SK-N-SH treated with all-trans-retinoic acid at 6 μM for 48 hours (cell line): ENCODE measurements around the gene ASTN1.

ENCODE experiments used
- ATAC-seq: fragments of 200-7000 bp; cut with Tn5 transposase; 3 replicates; pipeline ENCODE4 v1.9.1; 2020; ENCODE audit warnings: mild to moderate bottlenecking, moderate library complexity
- ARNTL ChIP-seq: fragments of 450-650 bp; formaldehyde crosslinking; IDR thresholded peaks from 2 replicates; pipeline ENCODE4 v1.5.0; 2020; ENCODE audit warnings: low read depth, mild to moderate bottlenecking, moderate library complexity, borderline replicate concordance
- BACH2 ChIP-seq: fragments of 250-450 bp; sonication (Bioruptor Pico); IDR thresholded peaks from 2 replicates; pipeline ENCODE4 v1.9.0; 2021; ENCODE audit warnings: mild to moderate bottlenecking, borderline replicate concordance
- CSDC2 ChIP-seq: fragments of 250-450 bp; sonication (Bioruptor Pico); IDR thresholded peaks from 2 replicates; pipeline ENCODE4 v1.5.0; 2020; ENCODE audit warnings: mild to moderate bottlenecking, moderate library complexity
- GLIS3 ChIP-seq: fragments of 250-450 bp; sonication (Bioruptor Pico); IDR thresholded peaks from 2 replicates; pipeline ENCODE4 v1.5.0; 2020; ENCODE audit warnings: mild to moderate bottlenecking, moderate library complexity
- ISL1 ChIP-seq: fragments of 250-450 bp; sonication (Bioruptor Pico); IDR thresholded peaks from 2 replicates; pipeline ENCODE4 v2.1.2; 2022; ENCODE audit warnings: mild to moderate bottlenecking, moderate library complexity
- OSR1 ChIP-seq: fragments of 250-450 bp; sonication (Bioruptor Pico); IDR thresholded peaks from 2 replicates; pipeline ENCODE4 v1.8.0; 2022; ENCODE audit warnings: moderate library complexity, mild to moderate bottlenecking, inconsistent platforms
- PPARA ChIP-seq: fragments of 250-450 bp; sonication (Bioruptor Pico); IDR thresholded peaks from 2 replicates; pipeline ENCODE4 v1.5.0; 2020; ENCODE audit warnings: mild to moderate bottlenecking, borderline replicate concordance
- RARB ChIP-seq: fragments of 250-450 bp; sonication (Bioruptor Pico); IDR thresholded peaks from 2 replicates; pipeline ENCODE4 v1.8.0; 2021; ENCODE audit warnings: mild to moderate bottlenecking, moderate library complexity
- SNAI2 ChIP-seq: fragments of 250-450 bp; sonication (Bioruptor Pico); IDR thresholded peaks from 2 replicates; pipeline ENCODE4 v1.5.0; 2020; ENCODE audit warnings: mild to moderate bottlenecking, moderate library complexity
- TCF4 ChIP-seq: fragments of 250-450 bp; sonication (Bioruptor Pico); IDR thresholded peaks from 2 replicates; pipeline ENCODE4 v1.8.0; 2021; ENCODE audit warnings: mild to moderate bottlenecking, moderate library complexity, borderline replicate concordance
- TOX ChIP-seq: fragments of 250-450 bp; sonication (Bioruptor Pico); IDR thresholded peaks from 2 replicates; pipeline ENCODE4 v1.8.0; 2021; ENCODE audit warnings: mild to moderate bottlenecking, moderate library complexity, borderline replicate concordance
- ZC3H10 ChIP-seq: fragments of 250-450 bp; sonication (Bioruptor Pico); IDR thresholded peaks from 2 replicates; pipeline ENCODE4 v1.5.1; 2021; ENCODE audit warnings: mild to moderate bottlenecking, moderate library complexity
- ZFP3 ChIP-seq: fragments of 250-450 bp; sonication (Bioruptor Pico); IDR thresholded peaks from 2 replicates; pipeline ENCODE4 v1.5.0; 2020; ENCODE audit warnings: mild to moderate bottlenecking, moderate library complexity
- ZFP30 ChIP-seq: fragments of 450-650 bp; formaldehyde crosslinking; IDR thresholded peaks from 2 replicates; pipeline ENCODE4 v1.5.0; 2022; ENCODE audit warnings: mild to moderate bottlenecking, moderate library complexity
- ZNF565 ChIP-seq: fragments of 450-650 bp; formaldehyde crosslinking; conservative IDR thresholded peaks from 2 replicates; pipeline ENCODE4 v1.5.0; 2020; ENCODE audit warnings: low read depth, mild to moderate bottlenecking, moderate library complexity
- ZNF70 ChIP-seq: fragments of 450-650 bp; formaldehyde crosslinking; IDR thresholded peaks from 2 replicates; pipeline ENCODE4 v1.5.0; 2020; ENCODE audit warnings: mild to moderate bottlenecking, moderate library complexity
- ZNF8 ChIP-seq: fragments of 450-650 bp; formaldehyde crosslinking; IDR thresholded peaks from 2 replicates; pipeline ENCODE4 v1.5.0; 2020; ENCODE audit warnings: mild to moderate bottlenecking, moderate library complexity
- TF ChIP-seq, protein P1 (sequence below): fragments of 250-450 bp; sonication (Bioruptor Pico); IDR thresholded peaks from 2 replicates; pipeline ENCODE4 v1.8.0; 2021; ENCODE audit warnings: low read depth, mild to moderate bottlenecking, moderate library complexity, borderline replicate concordance
- TF ChIP-seq, protein P2 (sequence below): fragments of 250-450 bp; sonication (Bioruptor Pico); IDR thresholded peaks from 2 replicates; pipeline ENCODE4 v1.5.1; 2021; ENCODE audit warnings: mild to moderate bottlenecking, moderate library complexity
- TF ChIP-seq, protein P3 (sequence below): fragments of 250-450 bp; sonication (Bioruptor Pico); IDR thresholded peaks from 2 replicates; pipeline ENCODE4 v1.5.0; 2020; ENCODE audit warnings: mild to moderate bottlenecking, moderate library complexity
- TF ChIP-seq, protein P4 (sequence below): fragments of 250-450 bp; sonication (Bioruptor Pico); IDR thresholded peaks from 2 replicates; pipeline ENCODE4 v1.5.1; 2020; ENCODE audit warnings: low read depth, mild to moderate bottlenecking, moderate library complexity

The ASTN1 gene

GRCh38 chr1:177032434-177032833, 132.1 kb downstream of the ASTN1 start:
- TF ChIP-seq PPARA (no peak), TOX (CRISPR knock-in tag) (no peak), ARNTL (CRISPR knock-in tag) (no peak), ISL1 (CRISPR knock-in tag) (no peak), RARB (CRISPR knock-in tag) (no peak), ZNF565 (no peak), CSDC2 (CRISPR knock-in tag) (no peak), BACH2 (CRISPR knock-in tag) (no peak), TCF4 (CRISPR knock-in tag) (no peak), SNAI2 (no peak), GLIS3 (CRISPR knock-in tag) (no peak), ZFP3 (CRISPR knock-in tag) (no peak), ZFP30 (CRISPR knock-in tag) (no peak), OSR1 (CRISPR knock-in tag) (no peak), ZNF70 (CRISPR knock-in tag) (no peak), ZNF8 (CRISPR knock-in tag) (no peak)
- TF ChIP-seq, protein P1, sequence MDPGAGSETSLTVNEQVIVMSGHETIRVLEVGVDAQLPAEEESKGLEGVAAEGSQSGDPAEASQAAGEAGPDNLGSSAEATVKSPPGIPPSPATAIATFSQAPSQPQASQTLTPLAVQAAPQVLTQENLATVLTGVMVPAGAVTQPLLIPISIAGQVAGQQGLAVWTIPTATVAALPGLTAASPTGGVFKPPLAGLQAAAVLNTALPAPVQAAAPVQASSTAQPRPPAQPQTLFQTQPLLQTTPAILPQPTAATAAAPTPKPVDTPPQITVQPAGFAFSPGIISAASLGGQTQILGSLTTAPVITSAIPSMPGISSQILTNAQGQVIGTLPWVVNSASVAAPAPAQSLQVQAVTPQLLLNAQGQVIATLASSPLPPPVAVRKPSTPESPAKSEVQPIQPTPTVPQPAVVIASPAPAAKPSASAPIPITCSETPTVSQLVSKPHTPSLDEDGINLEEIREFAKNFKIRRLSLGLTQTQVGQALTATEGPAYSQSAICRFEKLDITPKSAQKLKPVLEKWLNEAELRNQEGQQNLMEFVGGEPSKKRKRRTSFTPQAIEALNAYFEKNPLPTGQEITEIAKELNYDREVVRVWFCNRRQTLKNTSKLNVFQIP (CRISPR knock-in tag) = no peak
- TF ChIP-seq, protein P2, sequence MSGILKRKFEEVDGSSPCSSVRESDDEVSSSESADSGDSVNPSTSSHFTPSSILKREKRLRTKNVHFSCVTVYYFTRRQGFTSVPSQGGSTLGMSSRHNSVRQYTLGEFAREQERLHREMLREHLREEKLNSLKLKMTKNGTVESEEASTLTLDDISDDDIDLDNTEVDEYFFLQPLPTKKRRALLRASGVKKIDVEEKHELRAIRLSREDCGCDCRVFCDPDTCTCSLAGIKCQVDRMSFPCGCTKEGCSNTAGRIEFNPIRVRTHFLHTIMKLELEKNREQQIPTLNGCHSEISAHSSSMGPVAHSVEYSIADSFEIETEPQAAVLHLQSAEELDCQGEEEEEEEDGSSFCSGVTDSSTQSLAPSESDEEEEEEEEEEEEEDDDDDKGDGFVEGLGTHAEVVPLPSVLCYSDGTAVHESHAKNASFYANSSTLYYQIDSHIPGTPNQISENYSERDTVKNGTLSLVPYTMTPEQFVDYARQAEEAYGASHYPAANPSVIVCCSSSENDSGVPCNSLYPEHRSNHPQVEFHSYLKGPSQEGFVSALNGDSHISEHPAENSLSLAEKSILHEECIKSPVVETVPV = no peak
- TF ChIP-seq, protein P3, sequence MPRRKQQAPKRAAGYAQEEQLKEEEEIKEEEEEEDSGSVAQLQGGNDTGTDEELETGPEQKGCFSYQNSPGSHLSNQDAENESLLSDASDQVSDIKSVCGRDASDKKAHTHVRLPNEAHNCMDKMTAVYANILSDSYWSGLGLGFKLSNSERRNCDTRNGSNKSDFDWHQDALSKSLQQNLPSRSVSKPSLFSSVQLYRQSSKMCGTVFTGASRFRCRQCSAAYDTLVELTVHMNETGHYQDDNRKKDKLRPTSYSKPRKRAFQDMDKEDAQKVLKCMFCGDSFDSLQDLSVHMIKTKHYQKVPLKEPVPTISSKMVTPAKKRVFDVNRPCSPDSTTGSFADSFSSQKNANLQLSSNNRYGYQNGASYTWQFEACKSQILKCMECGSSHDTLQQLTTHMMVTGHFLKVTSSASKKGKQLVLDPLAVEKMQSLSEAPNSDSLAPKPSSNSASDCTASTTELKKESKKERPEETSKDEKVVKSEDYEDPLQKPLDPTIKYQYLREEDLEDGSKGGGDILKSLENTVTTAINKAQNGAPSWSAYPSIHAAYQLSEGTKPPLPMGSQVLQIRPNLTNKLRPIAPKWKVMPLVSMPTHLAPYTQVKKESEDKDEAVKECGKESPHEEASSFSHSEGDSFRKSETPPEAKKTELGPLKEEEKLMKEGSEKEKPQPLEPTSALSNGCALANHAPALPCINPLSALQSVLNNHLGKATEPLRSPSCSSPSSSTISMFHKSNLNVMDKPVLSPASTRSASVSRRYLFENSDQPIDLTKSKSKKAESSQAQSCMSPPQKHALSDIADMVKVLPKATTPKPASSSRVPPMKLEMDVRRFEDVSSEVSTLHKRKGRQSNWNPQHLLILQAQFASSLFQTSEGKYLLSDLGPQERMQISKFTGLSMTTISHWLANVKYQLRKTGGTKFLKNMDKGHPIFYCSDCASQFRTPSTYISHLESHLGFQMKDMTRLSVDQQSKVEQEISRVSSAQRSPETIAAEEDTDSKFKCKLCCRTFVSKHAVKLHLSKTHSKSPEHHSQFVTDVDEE = no peak
- no peak for ATAC-seq

GRCh38 chr1:177024623-177025022, 139.9 kb downstream of the ASTN1 start:
- ATAC-seq = no peak
- TF ChIP-seq ISL1 (CRISPR knock-in tag) = no peak
- no peak for TF ChIP-seq GLIS3 (CRISPR knock-in tag)
- no peak for TF ChIP-seq ZC3H10 (CRISPR knock-in tag)
- TF ChIP-seq PPARA = no peak
- TF ChIP-seq, protein P3 = no peak
- no peak for TF ChIP-seq BACH2 (CRISPR knock-in tag)
- no peak for TF ChIP-seq OSR1 (CRISPR knock-in tag)
- TF ChIP-seq CSDC2 (CRISPR knock-in tag) = no peak
- no peak for TF ChIP-seq TCF4 (CRISPR knock-in tag)
- no peak for TF ChIP-seq RARB (CRISPR knock-in tag)
- TF ChIP-seq ZFP3 (CRISPR knock-in tag) = no peak

DNA sequence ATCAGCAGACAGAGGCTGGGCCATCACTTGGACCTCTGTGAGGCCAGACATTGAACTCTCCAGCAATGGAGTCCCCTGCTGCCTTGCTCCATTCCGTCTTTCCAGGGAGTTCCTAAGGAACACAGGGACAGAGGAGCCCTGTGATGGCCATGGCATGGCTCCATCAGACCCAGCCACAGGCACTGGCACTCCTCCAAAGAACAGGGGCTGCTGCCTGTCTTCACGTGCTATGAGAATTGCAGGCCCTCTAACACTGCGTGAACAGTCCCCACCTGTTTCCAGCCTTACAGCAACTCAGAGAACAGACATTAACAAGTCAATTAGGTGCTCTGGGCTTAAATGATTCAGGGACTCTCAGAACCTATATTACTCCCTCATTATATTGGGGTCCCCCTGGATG, 140.8 kb downstream of the ASTN1 start:
- no peak; the same call in 2 of the 3 replicates for ATAC-seq
- TF ChIP-seq PPARA = no peak
- no peak for TF ChIP-seq ZNF70 (CRISPR knock-in tag)
- no peak for TF ChIP-seq TOX (CRISPR knock-in tag)
- no peak for TF ChIP-seq RARB (CRISPR knock-in tag)
- TF ChIP-seq ZFP3 (CRISPR knock-in tag) = no peak
- TF ChIP-seq ARNTL (CRISPR knock-in tag) = no peak
- TF ChIP-seq TCF4 (CRISPR knock-in tag) = no peak
- TF ChIP-seq ISL1 (CRISPR knock-in tag) = no peak
- TF ChIP-seq OSR1 (CRISPR knock-in tag) = no peak
- TF ChIP-seq, protein P4, sequence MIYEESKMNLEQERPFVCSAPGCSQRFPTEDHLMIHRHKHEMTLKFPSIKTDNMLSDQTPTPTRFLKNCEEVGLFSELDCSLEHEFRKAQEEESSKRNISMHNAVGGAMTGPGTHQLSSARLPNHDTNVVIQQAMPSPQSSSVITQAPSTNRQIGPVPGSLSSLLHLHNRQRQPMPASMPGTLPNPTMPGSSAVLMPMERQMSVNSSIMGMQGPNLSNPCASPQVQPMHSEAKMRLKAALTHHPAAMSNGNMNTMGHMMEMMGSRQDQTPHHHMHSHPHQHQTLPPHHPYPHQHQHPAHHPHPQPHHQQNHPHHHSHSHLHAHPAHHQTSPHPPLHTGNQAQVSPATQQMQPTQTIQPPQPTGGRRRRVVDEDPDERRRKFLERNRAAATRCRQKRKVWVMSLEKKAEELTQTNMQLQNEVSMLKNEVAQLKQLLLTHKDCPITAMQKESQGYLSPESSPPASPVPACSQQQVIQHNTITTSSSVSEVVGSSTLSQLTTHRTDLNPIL (CRISPR knock-in tag) = no peak
- TF ChIP-seq BACH2 (CRISPR knock-in tag) = no peak
- TF ChIP-seq, protein P2 = no peak
- TF ChIP-seq GLIS3 (CRISPR knock-in tag) = no peak
- TF ChIP-seq, protein P1 (CRISPR knock-in tag) = no peak
